Lower leg skin (tissue), 3 donors: ENCODE data around the gene FILIP1.

ENCODE experiments used
- CTCF ChIP-seq, 3 donors: fragments of 450-650 bp; IDR thresholded peaks; one replicate each; pipeline ENCODE4 v1.5.1; 2016; ENCODE audit warnings: antibody characterized with exemption in 3 of 3, mild to moderate bottlenecking in 3 of 3, moderate library complexity in 2 of 3
- POLR2A ChIP-seq, 2 donors: fragments of 450-650 bp; IDR thresholded peaks; one replicate each; pipeline ENCODE4 v1.6.1; 2016 to 2017; ENCODE audit warnings: antibody characterized with exemption in 2 of 2, mild to moderate bottlenecking in 1 of 2, moderate library complexity in 1 of 2

- TF ChIP-seq POLR2A (IDR thresholded peaks at IDR 0.05) (no peak), CTCF (IDR thresholded peaks at IDR 0.05) (no peak)
These were observed 1.4 kb upstream of the FILIP1 start for GRCh38 chr6:75495011-75495410.
